Hepatocyte (in vitro differentiated cells): Measurements from ENCODE around the gene KCNJ2.

ENCODE experiments used
- CTCF ChIP-seq: fragments of 200-600 bp; sonication (generic); IDR thresholded peaks from 2 replicates; pipeline ENCODE4 v1.5.1; 2016; ENCODE audit warnings: antibody characterized with exemption, mild to moderate bottlenecking; ENCODE audit not compliant: poor library complexity
- EZH2 ChIP-seq: fragments of 200-600 bp; sonication (generic); IDR thresholded peaks from 2 replicates; pipeline ENCODE4 v1.6.1; 2016; ENCODE audit warnings: antibody characterized with exemption, mild to moderate bottlenecking, borderline replicate concordance
- EZH2phosphoT487 ChIP-seq: fragments of 200-600 bp; sonication (generic); IDR thresholded peaks from one replicate; pipeline ENCODE4 v1.6.1; 2018; ENCODE audit warnings: antibody characterized with exemption, mild to moderate bottlenecking, low read depth, moderate library complexity; ENCODE audit not compliant: unreplicated experiment, severe bottlenecking

- TF ChIP-seq CTCF (no peak), EZH2 (no peak), EZH2phosphoT487 (no peak)
Measured at GRCh38 chr17:70132505-70132904, 36.8 kb upstream of the KCNJ2 start.
